Activated gamma-delta T cell treated with anti-CD3 and anti-CD28 coated beads, Interleukin-2, amount 50 U/mL, for 16 hours (primary cell): Measurements from ENCODE around the gene OPCML.

Experiments
- DNase-seq: peaks from one replicate; pipeline ENCODE4 v3.0.0-alpha.2; 2020; ENCODE audit warnings: low read depth

The OPCML gene

DNA sequence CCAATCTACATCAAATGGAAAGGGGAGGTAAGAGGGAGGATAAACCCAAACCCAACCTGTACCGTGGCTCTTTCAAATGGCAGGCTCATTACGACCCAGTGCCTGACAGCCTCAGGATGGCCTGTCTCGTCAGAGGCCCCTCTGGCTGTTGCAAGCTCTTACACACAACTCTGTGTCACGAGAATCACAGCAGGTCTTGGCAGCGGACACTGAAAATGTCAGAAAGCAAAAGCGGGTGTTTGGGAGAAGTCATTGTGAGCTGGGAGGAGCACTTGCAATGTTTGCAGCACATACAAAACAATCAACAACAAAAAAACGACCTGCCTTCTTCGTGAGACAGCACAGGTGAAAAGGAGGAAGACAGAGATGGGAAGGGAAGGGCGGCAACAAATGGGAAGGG lies 248.1 kb downstream of the OPCML start:
- no peak for DNase-seq

DNA sequence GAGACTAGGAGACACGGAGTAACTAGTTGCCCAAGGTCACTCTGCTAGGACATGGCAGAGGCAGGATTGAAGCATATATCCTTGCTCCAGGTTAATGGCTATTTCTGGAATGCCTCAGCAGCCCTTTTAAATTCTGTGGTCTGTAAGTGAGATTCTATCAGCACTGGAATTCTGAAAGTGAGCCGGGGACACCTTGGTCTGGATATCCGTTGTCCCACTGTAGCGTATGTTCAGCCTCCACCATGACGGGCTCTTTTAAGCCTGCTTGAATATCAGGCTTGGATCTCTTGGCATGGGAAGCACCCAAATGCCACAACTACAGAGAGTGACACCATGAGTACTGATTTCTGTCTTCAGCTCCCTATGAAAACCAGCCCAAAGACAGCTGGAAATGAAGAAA lies 254.4 kb downstream of the OPCML start:
- DNase-seq, result no peak

DNA sequence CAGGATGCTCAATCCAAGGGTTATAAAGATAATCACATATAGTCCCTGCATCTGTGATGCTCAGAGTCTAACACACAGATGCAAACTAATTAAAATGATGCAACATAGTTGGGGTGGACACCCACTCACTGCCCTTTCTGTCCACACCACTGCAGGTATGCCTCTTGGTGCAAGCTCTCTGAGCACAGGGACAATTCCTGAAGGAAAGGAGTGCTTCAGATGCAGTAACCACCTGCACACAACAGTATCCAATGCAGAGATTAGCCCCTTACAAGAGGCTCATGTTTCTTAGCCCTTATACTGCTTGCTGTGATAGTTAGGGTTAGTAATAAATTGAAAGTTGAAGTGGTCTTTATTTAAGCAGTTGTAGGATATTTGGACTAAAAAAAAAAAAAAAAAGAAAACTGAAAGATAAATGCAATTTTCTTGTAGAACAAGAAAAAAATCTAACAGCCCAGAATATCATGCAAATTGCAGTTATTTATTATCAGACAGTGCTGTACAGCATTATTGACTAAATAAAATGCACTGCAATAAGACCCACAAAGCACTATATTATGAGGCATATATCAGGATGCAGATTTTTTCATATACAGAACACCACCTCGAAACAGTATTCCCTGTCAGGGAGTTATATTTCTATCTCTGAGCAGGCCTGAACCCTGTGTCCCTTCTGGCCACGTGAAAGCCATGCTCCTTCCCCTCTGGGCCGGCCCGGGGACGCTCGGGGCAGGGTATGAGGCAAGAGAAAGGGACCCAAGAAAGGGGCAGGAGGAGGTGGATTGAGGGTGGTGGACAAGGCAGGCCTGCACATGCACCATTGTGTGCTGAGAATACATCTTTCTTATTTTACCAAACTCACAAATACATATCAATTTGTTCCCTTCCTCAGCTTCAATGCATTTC lies 260.2 kb downstream of the OPCML start:
- no peak for DNase-seq

DNA sequence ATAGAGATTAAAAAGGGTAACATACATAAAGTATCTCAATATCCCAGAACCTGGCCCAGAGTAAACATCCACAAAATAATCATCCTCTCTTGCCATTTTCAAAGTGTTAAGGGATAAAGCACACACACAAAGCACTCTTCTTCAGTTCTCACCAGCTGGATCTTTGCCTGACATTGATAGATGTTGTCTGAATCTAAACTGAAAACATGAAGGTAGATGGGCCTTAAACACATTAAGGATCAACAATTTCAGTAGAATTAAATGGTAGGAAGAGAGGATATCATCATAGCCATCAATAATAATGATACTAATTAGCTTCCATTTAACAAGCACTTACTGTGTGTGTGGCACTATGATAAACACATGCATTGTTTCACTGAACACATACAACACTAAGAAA lies 261.1 kb downstream of the OPCML start:
- no peak for DNase-seq

DNA sequence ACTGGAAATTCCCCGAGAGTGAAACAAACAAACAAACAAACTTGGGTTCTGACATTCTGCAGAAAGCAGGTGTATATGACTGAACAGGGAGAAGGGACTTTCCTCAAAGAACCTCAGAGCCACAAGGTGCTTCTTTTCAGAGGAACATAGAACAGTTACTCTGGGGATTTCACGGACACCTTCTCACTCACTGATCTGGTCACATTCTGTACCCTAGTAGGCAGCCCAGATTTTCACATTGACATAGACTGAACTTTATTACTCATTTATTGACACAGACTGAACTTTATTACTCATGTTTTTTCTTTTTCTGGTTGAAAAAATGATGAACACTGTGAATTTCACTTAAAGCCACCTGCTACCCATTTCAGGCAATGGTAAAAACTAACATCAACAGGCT lies 263.0 kb downstream of the OPCML start:
- DNase-seq, result no peak

DNA sequence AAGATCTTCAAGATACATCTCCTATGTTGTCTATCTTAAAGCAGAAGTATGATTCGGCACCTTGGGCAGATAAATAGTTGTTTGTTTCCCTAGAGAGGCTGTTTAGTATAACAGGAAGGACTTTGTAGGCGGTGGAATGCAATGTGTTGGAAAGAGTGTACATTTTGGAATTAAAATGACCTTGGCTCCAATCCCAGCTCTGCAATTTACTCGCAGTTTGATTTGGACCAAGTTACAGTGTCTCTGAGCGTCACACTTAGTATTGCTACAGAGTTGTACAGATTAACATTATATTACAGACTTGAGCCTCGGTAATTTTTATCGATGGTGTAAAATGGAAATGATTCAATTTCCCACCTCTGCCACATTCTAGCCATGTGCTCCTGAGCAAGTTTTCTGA lies 265.3 kb downstream of the OPCML start:
- DNase-seq, result no peak

DNA sequence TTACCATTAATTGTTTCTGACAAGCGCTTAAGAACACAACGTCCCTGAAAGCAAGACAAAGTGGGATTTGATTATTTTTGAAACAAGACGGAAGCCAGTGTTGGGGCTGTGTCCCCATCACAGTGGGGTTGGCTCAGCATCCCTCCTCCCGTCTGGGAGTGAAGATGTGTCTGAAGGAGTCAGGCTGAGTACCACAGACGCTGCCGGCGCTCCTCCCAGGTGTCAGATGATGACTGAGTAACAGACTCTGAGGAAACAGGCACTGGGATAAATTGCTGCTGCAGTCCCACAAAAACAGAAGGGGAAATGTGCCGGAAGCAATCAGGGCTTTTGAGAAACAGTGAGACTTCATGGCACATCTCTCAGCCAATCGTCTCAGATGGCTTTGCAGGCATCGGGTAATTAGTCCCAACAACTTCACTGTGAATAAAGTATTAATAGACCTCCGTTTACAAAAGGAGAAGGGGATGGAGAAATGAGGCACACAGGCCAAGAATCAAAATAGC lies 266.7 kb downstream of the OPCML start:
- no peak for DNase-seq

DNA sequence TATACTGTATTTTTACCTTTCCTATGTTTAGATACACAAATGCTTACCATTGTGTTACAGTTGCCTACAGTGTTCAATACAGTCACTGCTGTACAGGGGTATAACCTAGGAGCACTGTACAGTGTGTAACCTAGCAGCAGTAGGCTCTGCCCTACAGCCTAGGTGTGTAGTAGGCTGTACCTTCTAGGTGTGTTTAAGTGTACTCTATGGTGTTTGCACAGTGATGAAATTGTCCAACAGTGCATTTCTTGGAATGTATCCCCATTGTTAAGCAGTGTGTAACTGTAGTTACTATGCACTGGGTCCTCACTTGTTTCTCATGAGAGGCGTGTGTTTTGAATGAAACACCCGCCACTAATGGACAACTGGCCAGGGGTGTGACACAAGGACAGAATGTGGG lies 269.0 kb downstream of the OPCML start:
- DNase-seq, result no peak

DNA sequence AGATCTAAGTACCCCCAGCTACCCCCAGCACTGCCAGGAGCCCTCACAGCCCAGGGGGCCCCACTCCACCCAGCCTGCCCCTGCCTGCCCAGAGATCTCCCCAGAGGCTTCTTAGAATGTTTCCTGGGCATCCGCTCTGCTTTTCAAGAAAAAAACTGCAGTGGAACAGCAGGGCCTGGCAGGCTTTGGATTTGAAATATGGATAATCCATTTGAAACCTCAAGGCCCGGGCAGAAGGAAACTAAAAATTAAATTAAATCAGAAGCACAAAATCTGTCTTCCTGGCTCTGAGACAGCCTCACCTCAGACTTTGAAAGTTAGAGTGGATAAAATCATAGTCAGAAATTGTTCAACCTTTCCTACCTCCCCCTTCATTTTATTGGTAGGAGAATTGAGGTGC lies 273.6 kb downstream of the OPCML start:
- no peak for DNase-seq

DNA sequence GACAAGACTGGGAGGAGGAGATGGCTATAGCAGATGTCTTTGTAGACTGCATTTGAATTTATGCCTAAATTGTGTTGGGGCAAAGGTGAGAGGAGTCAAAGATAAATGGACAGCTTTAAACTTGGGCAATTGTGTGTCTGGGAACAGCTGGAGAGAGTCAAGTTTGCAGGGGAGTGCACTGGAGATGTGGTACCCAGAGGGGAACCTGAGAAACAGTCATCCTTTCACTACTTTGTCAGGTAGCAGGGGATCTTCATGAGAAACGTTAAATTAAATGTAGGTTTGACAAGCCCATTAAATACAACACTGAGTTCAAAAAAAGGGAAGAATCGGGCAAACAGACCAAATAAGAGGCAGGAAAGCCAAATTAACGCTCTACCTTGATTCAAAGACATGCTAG lies 277.7 kb downstream of the OPCML start:
- DNase-seq, result no peak

DNA sequence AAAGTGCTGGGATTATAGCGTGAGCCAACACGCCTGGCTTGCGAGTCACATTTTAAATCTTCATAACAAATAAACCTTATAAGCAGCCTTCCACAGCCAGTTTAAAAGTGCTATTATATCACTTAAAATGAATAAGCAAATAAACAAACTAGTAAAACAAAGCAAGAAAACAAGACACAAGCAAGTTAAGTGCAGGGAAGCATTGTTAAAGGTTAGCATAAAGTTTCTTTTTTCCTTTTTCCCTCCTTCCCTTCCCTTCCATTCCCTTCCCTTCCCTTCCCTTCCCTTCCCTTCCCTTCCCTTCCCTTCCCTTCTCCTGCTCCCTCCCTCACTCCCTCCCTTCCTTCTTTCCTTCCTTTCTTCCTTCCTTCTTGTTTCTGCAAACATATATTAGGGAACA lies 278.7 kb downstream of the OPCML start:
- no peak for DNase-seq

DNA sequence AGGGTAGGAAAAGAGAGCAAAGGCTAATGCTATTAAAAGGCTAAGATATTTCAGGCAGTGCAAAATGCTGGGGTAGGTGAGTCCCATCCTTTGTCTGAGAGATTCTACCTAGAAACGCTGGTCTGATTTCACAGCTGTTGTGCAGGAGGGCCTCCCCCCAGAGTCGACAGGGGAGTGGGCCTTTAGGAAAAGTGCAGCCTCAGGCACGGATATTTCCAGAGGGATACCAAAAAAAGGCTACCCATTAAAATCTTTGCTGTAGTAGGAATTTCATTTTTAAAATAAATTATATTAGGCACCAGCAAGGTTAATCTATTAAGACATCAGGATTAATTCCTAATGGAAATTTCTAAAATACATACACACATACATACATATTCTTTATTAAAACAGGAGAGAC lies 280.5 kb downstream of the OPCML start:
- no peak for DNase-seq

DNA sequence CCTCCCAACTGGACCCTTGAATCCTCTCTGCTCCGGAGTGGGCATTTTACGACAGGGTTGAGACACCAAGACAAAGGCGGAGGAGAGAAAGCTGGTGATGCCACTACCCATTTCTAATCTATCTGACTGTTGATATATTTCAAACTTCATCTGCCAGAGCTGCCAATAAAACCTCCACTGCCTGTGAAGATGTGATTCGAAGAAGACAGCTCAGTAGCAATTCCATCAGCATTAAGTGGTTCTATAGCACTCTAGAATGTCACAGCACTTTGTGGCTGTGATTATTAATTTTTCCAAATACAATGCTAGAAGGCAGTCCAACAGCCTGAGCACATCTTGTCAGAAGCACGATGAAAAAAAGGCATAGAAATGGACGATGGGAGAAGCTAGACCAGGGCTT lies 282.8 kb downstream of the OPCML start:
- DNase-seq, result no peak

DNA sequence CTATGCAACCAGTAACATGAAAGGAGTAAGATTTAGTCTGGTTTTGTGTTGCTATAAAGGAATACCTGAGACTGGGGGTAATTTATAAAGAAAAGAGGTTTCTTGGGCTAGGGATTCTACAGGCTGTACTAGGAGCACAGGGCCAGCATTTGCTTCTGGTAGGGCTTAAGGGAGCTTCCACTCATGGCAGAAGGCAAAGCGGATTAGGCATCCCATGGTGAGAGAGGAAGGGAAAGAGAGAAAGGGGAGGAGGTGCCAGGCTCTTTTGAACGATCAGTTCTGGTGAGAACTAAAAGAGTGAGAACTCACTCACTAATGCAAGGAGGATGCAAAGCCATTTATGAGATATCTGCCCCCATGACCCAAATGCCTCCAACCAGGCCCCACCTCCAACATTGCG lies 283.2 kb downstream of the OPCML start:
- no peak for DNase-seq

DNA sequence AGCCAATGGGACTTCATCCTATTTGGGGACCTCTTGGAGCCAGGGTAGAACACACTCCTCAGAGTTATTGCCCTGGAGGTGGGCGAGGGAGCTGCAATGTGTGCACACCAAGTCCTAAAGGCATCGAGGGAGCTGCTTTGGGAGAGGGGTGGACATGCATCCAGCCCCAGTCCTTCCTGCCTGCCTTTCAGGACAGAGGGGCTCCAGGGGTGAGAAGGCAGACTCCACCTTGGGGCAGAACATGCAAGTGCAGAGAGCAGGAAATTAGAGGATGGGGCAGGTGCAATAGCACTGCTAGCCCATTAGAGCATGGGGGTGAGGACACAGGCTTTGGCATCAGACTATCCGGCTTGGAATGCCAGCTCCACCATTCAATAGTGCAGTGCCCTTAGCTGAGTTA lies 288.5 kb downstream of the OPCML start:
- DNase-seq, result no peak

DNA sequence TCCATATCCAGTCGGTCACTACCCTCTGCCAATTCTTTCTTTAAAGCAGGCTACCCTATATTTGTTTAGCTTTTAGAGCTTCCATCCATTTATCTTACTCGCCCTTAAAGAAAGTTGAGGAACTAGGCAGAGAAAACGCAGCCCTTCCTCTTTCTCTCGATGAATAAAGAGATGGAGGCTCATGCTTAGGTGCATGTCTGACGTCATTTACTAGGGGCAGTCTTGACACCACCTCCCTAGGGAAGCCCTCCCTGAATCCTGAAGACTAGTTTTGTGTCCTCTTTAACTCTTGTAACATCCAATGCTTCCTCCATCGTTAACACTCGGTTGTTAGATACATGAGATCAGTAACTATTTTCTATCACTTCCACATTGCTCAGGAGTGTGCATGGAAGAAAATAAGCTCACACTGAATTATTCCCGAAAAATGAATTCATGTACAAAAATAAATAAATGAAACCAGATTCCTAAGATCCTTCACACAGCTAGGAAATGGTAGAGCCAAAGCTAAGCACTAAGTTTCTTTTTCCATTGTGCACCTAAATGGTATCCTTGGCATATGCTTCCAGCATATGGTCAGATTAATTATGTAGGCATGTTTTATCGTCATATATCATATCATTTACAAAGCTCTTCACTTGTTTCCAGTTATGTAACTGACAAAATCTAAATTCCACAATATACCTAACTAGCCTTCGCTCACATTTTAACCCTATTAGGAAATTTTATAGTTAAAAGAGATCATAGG lies 291.2 kb downstream of the OPCML start:
- DNase-seq, result no peak

DNA sequence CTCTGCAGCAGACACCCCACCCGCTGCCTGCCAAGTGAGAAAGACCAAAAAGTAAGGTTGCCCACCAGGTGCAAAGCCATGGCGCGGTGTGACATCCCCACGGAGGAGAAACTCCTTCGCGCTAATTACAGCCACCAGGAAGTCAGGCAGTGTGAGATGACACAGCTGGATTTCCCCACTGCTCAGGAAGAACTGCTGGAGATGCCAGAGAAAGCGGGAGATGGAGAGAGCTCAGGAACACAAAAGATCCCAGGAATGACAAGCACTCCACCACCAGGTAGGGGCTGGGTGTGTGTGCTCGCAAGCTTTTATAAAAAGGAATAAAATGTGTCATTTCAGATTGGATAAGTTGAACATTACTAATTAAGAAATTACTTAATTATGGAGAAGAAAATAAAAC lies 292.7 kb downstream of the OPCML start:
- no peak for DNase-seq

DNA sequence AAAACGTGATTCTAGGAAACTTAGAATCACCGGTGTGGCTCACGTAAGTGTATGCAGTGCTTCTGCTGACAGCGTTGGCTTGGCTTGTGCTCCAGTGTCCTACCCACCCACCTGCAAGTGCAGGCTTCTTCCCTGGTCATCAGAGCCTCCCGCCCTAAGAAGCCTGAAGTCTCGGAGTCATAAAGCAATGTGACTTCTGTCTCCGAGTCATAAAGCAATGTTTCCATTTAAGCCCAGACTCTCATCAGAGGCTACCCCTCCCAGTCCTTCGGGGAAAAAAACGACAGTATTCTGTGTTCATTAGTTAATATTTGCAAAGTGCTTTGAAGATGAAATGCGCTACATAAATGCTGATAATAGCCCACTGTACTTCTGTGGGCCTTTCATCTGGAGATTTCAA lies 293.8 kb downstream of the OPCML start:
- DNase-seq, result no peak

DNA sequence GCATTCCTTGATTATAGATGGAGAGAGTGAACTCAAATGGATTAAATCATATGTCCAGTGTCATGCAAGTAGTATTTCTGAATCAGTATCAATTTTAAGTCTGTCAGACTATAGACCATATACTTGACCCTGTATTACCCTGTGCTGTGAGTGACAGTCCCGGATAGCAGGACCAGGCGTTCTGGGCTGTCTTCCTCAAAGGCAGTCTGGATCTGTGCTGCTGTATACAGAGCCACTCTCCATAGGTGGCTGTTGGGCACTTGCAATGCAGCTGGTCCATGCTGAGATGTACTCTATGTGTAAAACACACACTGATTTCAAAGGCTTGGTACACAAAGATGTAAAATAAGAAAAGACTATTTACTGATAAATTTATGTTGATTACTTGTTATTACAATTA lies 294.3 kb downstream of the OPCML start:
- DNase-seq, result no peak

DNA sequence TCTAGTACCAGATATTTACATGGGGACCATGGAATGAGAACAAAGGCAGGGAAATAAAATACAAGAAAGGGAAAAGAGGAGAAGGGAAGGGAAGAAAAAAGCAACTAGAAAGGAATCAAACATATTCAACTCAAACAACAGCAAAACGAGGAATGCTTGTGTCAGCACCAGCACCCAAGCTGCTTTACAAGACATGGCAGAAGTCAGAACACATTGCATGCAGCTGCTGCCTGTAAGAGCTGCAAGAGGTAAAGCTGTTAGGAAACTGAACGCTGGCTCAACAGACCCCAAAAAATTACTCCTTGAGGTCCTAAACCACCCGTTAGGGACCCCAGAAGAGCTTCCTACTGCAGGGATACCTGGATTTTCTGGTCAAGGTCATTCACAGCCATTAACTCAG lies 296.9 kb downstream of the OPCML start:
- DNase-seq, result no peak

DNA sequence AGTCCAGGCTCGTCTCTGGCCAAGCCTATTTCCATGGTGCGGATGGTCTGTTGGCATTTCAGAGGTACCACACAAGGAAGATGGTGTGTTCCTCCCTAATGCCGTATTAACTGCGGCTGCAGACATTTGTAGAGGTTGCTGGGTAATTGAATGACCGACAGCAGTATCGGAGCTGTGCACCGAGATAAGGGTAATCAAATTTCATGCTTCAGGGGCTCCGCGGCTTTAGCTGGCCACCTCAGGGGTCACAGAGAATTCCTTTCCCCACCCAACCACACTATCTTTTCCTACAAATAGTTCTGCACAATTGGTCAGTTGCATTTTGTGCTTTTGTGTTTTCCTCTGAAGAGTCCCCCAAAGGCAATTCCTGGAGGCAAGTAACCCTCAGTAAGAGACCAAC lies 297.4 kb downstream of the OPCML start:
- DNase-seq, result no peak

DNA sequence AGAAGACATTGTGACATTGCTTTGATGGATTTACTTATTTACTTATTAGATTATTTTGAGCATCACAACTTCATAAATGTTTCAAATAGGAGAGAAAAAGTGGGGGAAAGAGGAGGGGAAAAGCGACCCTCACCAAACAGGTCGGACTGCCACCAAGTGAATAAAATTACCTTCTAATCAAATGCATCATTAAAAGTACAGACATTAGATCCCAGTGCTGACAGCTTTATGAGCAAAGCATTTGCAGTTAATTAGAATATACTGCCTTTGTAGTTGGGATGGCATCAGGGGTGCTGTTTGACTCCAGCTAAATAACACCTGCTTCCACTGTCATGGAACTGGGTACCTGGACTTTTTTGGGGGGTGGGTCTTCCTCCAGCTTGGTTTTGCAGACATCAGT lies 299.6 kb downstream of the OPCML start:
- no peak for DNase-seq

DNA sequence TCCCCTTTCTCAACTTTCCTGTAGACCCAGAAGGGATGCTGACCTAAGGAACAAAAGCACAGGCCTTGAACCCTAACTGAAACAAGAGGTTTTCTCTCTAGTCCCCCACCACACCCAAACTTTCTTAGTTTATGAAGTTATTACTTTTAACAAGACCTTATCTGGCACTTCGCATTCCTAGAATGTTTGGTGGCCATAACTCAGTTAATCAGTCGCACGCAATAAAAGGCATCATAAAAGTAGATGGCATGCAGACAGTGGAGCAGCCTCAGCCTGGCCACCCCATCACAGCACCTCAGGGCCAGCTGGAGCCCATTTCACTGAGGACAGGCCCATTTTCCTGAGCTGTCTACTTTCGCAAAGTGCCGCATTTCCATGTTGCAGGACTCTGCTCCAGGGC lies 301.9 kb downstream of the OPCML start:
- DNase-seq, result no peak
